Measurements from ENCODE around the gene PSMA8.
"Not testable (repeated sequence)": the region's sequence is repeated elsewhere in the genome, so short reads cannot be mapped to it uniquely, and the experiment has no call there.

The PSMA8 gene

DNA sequence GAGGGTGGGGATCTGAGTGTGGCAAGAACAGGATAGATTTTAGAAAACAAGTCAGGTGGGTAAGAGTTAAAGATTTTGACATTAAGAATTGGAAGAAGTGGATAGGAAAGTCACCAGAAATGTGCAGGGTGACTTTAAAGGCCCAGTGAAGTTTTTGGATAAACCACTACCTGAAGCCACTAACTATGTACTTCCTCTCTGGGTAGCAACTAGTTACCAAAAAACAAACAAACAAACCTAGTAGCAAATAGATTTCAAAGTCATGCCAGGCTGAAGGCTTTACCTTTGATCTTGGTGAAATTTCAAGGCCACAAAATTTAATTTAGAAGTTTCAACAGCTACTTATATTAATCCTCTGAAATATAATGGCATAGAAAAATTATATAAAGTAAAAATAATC, 42.5 kb downstream of the PSMA8 start:
- no peak for DNase-seq

DNA sequence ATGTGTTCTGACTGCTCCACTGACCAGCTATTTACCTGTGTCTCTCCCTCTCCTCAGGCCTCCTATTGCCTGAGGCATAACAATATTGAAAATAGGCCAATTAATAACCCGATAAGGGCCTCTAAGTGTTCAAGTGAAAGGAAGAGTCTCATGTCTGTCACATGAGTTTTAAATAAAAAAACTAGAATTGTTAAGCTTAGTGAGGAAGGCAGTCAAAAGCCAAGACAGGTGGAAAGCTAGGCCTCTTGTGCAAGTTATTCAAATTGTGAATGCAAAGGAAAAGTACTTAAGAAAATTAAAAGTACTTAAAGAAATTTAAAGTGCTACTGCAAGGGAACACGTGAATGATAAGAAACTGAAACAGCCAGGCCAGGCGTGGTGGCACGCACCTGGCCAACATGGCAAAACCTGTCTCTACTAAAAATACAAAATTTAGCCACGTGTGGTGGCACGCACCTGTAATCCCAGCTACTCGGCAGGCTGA, 47.7 kb downstream of the PSMA8 start:
- no peak for DNase-seq

DNA sequence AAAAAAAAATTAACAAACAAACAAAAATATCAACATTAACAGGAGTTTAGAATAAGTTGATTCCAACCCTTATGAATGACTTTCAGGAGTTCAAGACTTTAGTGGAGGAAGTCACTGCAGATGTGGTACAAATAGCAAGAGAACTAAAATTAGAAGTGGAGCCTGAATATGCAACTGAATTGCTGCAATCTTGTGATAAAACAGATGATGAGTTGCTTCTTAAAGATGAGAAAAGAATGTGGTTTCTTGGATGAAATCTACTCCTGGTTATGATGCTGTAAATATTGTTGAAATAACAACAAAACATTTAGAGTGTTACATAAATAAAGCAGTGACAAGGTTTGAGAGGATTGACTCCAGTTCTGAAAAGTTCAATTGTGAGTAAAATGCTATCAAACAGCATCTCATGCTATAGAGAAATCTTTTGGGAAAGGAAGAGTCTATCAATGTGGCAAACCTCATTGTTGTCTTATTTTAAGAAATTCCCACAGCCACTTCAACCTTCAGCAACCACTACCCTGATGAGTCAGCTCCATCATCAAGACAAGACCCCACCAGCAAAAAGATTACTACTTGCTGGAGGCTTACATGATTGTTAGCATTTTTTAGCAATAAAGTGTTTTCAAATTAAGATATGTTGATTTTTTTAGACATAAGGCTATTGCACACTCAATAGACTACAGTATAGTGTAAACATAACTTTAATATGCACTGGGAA, 49.9 kb downstream of the PSMA8 start:
- no peak for DNase-seq

DNA sequence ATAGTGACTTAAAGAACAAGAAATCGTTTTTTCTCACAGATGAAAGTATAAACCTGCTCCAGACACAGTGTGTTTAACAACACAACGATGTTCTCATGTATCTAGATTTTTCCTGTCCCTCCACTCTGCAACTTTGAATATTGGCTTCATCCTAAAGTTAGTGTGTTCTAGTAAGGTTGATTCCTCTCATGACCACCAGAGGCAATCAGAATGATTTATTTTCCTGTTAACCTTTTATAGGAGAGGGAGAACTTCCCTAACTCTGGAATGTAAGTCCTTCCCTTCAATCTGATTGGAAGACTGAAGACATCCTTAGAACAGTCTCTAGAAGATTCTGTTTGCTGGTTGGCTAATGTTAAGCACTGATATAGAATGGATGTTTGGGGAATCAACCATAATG, 51.6 kb downstream of the PSMA8 start:
- no peak for DNase-seq

DNA sequence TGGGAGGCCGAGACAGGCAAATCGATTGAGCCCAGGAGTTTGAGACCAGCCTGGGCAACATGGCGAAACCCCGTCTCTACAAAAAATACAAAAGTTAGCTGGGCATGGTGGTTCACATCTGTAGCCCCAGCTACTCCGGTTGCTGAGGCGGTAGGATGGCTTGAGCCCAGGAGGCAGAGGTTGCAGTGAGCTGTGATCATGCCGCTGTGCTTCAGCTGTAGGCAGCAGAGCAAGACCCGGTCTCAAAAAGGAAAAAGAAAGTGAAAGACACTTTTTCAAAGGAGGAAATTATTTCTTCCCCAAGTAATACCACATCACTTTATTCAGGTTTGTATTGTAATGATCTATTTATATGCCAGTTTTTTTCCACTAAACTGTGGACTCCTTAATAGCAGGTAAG, 56.8 kb downstream of the PSMA8 start:
- no peak for DNase-seq

DNA sequence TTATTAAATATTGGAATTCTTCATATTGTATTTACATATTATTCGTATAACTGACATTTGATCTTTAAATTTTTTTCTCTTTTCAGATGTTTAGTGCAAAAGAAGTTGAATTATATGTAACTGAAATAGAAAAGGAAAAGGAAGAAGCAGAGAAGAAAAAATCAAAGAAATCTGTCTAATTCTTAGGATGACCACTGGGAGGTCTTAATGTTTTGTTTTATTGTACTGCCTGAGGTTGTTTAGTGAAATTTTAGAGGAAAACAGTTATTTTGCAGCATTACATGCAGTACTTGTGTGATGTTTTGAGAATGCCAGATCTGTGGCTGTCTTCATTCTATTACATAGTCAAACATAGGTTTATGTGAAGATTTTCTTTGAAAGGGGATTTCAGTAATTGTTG, 58.6 kb downstream of the PSMA8 start:
- DNase-seq, result no peak

DNA sequence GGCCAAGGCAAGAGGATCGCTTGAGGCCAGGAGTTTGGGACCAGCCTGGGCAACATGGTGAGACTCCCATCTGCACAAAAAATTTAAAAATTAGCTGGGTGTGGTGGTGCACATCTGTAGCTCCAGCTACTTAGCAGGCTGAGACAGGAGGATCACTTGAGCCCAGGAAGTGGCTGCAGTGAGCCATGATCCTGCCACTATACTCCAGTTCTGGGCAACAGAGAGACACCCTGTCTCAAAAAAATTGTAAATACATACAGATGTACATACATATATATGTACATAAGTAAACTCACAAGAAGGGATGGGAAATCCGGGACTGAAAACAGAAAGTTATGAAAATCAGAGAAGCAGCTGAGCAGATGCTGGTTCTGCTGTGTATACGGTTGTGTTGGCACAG, 62.9 kb downstream of the PSMA8 start:
- DNase-seq, result no peak

DNA sequence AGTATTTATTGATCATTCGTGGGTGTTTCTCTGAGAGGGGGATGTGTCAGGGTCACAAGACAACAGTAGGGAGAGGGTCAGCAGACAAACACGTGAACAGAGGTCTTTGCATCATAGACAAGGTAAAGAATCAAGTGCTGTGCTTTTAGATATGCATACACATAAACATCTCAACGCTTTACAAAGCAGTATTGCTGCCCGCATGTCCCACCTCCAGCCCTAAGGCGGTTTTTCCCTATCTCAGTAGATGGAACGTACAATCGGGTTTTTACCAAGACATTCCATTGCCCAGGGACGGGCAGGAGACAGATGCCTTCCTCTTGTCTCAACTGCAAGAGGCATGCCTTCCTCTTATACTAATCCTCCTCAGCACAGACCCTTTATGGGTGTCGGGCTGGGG, 68.3 kb downstream of the PSMA8 start:
- DNase-seq, result not testable (repeated sequence)

DNA sequence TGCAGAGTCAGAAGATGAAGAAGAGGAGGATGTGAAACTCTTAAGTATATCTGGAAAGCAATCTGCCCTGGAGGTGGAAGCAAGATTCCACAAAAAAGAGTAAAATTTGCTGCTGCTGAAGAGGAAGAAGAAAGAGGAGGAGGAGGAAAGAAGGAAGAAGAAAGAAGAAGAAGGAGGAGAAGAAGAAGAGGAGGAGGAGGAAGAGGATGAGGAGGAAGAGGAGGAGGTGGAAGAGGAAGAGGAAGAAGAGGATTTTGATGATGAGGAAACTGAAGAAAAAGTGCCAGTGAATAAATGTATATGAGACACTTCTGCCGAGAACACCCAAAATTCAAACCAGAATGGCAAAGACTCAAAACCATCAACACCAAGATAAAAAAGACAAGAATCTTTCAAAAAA, 71.6 kb downstream of the PSMA8 start:
- DNase-seq, result no peak

DNA sequence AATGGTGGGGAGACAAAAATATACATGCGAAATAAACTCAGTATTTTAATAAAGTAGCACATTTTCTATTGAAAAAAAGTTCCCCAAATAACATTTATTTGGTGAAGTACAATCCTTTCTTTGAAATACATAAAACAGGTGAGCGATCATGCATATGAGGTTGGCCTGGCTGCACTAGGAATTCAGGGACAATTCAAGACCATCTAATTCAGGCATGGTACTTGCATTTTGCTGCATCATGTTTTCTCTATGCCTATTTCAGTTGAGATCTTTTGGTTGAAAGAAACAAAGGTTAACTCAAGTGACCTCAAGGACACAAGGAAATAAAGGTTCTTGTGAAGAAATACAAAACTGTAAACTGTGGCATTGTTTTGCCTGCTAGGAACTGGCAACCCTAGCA, 72.8 kb downstream of the PSMA8 start:
- no peak for DNase-seq

DNA sequence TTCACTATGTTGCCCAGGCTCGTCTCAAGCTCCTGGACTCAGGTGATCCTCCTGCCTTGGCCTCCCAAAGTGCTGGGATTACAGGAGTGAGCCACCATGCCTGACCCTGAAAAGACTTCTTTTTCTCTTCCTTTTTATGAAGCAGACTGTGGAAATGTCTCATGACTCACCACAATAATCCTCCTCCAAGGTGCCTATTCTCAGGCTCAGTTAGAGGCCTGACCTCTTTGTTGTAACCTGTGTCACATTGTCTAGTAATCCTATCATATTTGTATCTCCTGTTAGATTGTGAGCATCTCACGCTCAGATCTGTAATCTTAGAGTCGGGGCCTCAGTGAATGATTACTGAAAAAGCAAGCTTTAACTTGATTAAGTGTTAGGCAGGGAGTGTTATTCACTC, 74.3 kb downstream of the PSMA8 start:
- DNase-seq, result no peak

DNA sequence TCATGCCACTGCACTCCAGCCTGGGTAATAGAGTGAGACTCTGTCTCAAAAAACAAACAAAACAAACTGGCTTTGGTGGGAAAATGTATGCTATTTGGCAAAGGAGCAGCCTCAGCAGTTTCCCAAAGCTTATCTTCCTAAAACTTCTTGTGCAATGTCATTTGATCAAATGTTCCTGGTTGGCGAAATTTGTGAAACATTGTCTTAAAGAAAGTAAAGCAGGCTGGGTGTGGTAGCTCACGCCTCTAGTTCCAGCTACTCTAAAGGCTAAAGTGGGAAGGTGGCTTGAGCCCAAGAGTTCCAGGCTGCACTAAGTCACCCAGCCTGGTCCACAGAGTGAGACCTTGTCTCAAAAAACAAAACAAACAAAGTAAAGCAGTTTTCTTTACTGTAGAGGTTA, 75.3 kb downstream of the PSMA8 start:
- DNase-seq, result no peak

DNA sequence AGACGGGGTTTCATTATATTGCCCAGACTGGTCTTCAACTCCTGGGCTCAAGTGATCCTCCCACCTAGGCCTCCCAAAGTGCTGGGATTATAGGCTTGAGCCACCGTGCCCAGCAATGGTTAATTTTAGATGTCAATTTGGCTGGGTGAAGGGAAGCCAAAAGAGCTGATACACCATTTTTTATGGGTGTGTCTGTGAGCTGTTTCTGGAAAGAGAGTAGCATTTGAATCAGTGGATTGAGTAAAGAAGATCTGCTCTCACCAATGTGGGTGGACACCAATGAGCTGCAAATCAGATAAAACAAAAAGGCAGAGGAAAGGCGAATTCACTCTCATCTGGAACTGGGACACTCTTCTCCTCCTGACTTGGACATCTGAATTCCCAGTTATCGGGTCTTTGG, 76.5 kb downstream of the PSMA8 start:
- DNase-seq, result no peak

DNA sequence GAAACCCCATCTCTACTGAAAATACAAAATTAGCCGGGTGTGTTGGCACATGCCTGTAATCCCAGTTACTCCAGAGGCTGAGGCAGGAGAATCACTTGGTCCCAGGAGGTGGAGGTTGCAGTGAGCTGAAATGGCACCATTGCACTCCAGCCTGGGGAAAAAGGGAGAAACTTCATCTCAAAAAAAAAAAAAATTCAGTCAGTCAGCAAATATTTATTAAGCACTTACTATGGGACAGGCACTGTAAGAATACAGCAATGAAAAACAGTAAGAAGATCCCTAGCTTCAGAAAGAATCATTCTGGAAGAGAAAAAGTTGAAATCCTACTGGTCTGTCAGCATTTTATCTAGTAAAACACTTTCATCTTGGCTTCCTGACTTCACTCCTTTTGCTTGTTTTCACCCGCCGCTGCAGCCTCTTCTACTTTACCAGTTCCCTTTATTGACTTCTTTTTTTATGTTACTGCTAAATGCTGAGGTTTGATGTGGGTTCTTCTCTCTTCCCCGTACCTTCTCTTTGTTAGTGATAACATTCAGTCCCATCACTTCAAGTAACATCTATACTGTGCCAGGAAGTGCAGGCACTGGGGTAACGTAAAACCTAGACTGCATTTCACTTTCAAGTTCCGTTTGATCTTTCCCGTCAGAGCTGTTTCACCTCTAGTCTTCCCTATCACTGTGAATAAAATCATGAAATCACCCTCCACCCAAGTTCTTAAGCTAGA, 81.7 kb downstream of the PSMA8 start:
- no peak for DNase-seq

DNA sequence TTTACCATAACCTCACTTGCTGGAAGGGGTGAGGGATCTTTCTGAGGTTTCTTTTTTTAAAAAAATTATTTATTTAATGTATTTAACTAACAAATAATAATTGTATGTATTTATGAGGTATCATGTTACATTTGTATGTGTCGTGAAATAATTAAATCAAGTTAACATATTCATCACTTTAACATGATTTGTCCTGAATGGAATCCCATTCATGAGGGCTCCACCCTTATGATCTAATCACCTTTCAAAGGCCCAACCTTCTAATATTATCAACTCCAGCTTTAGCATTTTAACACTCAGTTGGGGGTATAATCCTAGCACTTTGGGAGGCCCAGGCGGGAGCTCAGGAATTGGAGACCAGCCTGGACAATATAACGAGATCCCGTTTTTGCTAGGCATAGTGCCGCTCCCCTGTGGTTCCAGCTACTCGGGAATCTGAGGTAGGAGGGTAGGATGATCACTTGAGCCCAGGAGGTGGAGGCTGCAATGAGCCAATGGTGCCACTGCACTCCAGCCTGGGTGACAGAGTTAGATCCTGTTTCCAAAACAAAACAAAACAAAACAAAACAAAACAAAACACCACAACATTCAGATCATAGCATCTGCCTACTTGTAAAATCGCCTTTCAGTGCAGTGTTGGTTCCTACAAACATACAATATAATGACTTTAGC, 91.5 kb downstream of the PSMA8 start:
- DNase-seq, result no peak

DNA sequence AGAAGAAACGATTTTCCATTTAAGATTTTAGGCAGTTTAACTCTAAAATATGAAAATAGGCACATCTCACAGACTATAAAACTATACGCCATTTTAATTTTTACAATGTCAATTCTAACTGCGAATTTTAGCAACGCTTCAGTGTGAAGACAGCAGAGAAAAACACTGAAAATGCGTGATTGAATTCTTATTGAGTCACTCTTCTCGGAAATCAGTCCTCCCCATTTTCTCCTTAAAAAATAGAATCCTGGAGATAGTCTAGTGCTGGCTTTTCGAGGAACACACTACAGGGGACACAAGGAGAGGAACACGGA, 92.2 kb downstream of the PSMA8 start:
- no peak for DNase-seq

DNA sequence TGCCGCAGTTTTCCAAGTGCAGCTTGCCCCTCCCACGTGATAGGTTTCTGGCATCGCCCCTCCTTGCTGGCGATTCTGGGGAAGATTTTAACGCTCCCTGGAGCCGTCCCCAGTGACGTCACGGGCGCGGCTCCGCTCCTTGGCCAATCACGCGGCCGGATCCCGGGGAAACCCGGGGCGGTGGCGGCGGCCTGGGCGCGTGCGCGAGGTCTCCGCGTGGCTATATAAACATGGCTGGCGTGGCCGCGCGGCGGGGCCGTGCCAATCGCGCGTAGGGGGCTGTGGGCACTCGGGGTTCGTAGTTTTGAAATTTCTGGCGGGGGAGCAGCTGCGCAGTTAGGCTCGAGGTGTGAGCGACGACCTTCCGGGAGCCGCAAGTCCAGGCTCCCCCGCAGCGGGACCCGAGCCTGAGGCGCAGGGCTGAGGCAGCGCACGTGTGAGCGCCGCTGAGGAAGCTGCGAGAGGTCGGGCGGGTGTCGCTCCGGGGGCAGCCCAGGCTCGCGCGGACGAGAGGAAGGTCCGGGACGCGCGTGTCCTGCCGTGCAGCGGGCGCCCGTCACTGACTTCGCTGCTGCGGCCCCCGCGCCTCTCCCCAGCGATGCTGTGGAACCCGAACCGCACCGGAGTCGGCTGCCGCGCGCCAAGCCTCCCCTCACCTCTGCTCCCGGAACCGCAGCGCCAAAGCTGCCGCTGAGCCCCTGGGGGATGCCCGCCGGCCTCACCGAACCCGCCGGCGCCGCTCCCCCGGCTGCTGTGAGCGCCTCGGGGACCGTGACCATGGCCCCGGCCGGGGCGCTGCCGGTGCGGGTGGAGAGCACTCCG, 92.8 kb downstream of the PSMA8 start, which contains the start of gene TAF4B:
TAF4B (plus strand) TSS at position 217 of the 822 bp plus-strand sequence; CDS start at position 706, 489 bp downstream.
- DNase-seq, result peak; percentile 81

DNA sequence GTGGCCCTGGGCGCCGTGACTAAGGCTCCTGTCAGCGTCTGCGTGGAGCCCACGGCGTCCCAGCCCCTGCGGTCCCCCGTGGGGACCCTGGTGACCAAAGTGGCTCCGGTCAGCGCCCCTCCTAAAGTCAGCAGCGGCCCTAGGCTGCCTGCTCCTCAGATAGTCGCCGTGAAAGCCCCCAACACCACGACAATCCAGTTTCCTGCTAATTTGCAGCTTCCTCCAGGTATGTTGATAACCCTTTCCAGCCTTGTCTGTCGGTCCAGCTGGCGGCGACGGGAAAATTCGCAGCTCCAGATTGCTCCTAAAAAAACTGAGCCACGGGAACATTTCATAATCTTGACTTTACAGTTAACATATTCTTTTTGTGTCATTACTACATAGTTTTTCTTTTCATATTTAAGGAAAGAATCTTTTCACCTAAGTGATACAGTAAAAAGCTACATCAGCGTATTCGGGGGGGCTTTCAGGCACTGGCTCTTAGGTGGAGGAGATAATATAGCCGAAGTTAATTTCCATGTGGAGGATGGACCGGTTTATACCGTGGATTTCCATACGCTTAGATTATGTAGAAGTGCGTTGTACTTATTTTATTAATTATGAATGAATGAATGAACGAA, 93.5 kb downstream of the PSMA8 start:
- DNase-seq, result no peak

DNA sequence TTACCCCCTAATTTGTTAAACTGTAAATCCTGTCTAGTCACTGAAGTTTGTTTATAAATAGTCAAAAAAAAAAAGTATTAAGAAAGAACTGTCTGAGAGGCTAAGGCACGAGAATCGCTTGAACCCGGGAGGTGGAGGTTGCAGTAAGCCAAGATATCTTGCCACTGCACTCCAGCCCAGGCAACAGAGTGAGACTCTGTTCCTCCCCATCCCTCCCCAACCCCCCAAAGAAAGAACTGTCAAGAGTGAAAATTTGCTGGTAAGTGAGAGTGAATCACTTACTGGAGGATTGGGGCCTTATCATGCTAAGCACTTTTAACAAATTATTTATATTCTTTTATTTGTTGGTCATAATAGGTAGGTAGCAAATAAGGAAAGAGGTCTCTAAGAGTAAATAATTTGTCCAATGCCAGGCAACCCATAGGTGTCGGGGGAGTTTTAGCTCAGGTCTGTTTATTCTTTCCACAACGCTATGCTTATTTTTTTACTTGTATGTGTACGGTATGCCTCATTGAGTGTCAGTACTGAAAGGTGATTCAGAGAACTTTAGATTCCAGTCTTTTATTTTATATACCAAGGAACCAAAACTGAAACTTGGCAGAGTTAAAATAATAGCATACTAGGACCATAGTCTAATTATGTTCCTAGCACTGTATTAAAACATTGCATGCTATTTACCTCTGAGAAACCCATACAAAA, 95.0 kb downstream of the PSMA8 start:
- DNase-seq, result no peak

DNA sequence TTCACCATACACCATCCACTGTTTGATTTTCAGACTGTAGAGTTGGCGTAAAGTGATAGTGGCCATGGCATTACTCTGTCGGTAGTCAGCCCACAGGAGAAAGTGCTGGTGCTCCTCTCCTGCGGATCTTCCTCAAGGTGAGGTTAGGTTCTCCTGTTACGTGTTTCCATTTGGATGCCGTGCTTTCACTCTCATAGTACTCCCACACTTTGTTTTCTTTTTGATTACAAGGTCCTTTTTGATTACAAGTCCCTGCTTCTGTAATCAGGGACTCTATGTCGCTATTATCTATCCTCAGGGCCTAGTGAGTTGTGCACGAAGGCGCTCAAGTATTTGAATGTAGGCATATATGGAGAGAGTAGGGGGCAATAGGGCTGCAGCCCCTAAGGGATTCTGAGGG, 96.8 kb downstream of the PSMA8 start:
- DNase-seq, result no peak

DNA sequence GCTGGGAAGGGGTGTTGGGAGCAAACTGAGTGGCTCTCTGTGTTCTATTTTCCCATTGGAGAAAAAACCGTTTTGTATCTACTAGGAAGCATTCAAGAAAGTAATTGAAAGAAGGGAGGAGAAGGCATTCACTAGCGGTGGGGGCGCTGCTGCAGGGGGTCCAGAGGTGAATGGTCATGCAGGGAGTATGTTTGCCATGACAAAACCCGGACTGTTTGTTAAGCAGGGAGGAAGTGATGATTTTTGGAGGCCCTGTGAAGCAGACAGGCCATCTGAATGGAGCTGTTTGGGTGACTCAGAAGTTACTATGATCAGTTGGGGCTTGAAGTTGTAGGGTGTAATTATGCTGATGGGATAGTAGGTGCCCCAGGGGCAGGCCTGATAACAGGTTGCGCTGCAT, 99.5 kb downstream of the PSMA8 start:
- no peak for DNase-seq

DNA sequence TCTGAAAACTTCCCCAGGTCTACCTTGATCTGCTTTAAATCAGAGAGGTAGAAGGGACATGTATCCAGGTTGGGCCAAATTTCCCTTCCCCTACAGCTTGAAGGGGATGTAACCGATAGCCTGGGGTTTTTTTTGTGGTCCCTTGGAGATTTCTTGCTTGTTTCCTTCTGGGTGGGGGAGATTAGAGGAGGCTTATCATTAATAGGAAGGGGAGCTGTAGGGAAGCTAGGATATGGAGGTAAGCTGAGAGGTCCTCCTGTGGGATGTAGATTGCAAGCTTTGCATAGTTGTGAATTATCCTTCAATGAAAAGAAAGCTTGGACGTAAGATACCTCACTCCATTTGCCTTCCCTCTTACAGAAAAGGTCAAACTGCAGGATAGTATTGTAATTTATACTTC, 103.7 kb downstream of the PSMA8 start:
- DNase-seq, result not testable (repeated sequence)
